Trophoblast cell (in vitro differentiated cells and primary cell): ENCODE data around the gene NF1.
A peak's percentile ranks its signal among the peaks of the same experiment; 100 is the strongest.

Experiments used
- DNase-seq, 2 donors: peaks; one replicate each; pipeline ENCODE4 v3.0.0-alpha.2; 2016
- H2AFZ ChIP-seq: 2 replicates; pipeline ENCODE4 v1.6.1; 2013; ENCODE audit warnings: low read length, moderate library complexity, mild to moderate bottlenecking; ENCODE audit not compliant: insufficient read depth, poor library complexity
- H2AK5ac ChIP-seq: 2 replicates; pipeline ENCODE4 v1.6.1; 2013; ENCODE audit warnings: mild to moderate bottlenecking, low read length
- H2BK120ac ChIP-seq: 2 replicates; pipeline ENCODE4 v1.6.1; 2013; ENCODE audit warnings: low read length, mild to moderate bottlenecking, moderate library complexity; ENCODE audit not compliant: insufficient read depth, poor library complexity
- H2BK12ac ChIP-seq: 2 replicates; pipeline ENCODE4 v1.6.1; 2013; ENCODE audit warnings: mild to moderate bottlenecking, low read length, moderate library complexity
- H2BK5ac ChIP-seq: 2 replicates; pipeline ENCODE4 v1.6.1; 2013; ENCODE audit warnings: low read length, low read depth, moderate library complexity, mild to moderate bottlenecking; ENCODE audit not compliant: poor library complexity
- H3K14ac ChIP-seq: 2 replicates; pipeline ENCODE4 v1.6.1; 2013; ENCODE audit warnings: mild to moderate bottlenecking, low read length
- H3K18ac ChIP-seq: 2 replicates; pipeline ENCODE4 v1.6.1; 2013; ENCODE audit warnings: mild to moderate bottlenecking, low read length
- H3K23ac ChIP-seq: 2 replicates; pipeline ENCODE4 v1.6.1; 2013; ENCODE audit warnings: low read length
- H3K27ac ChIP-seq: 2 replicates; pipeline ENCODE4 v1.5.1; 2013; ENCODE audit warnings: low read depth, mild to moderate bottlenecking, inconsistent platforms, low read length, moderate library complexity
- H3K27me3 ChIP-seq: 2 replicates; pipeline ENCODE4 v1.6.1; 2013; ENCODE audit warnings: inconsistent platforms, mild to moderate bottlenecking, low read length, moderate library complexity; ENCODE audit not compliant: insufficient read depth
- H3K36me3 ChIP-seq, 2 experiments: 1 replicate in 1 of 2; 2 replicates in 1 of 2; pipeline ENCODE4 v1.6.1; 2013; ENCODE audit warnings: low read length in 2 of 2, mild to moderate bottlenecking in 2 of 2, moderate library complexity in 1 of 2; ENCODE audit not compliant: insufficient read depth in 2 of 2, control insufficient read depth in 1 of 2
- H3K4ac ChIP-seq: 2 replicates; pipeline ENCODE4 v1.6.1; 2013; ENCODE audit warnings: low read depth, mild to moderate bottlenecking, low read length, moderate library complexity
- H3K4me1 ChIP-seq, 2 experiments: 1 replicate in 1 of 2; 2 replicates in 1 of 2; pipeline ENCODE4 v1.6.1; 2013; ENCODE audit warnings: low read length in 2 of 2, mild to moderate bottlenecking in 2 of 2, moderate library complexity in 1 of 2; ENCODE audit not compliant: insufficient read depth in 2 of 2, control insufficient read depth in 1 of 2
- H3K4me2 ChIP-seq: 2 replicates; pipeline ENCODE4 v1.6.1; 2013; ENCODE audit warnings: inconsistent platforms, mild to moderate bottlenecking, low read length, moderate library complexity
- H3K4me3 ChIP-seq: 2 replicates; pipeline ENCODE4 v1.5.1; 2013; ENCODE audit warnings: mild to moderate bottlenecking, low read depth, low read length, inconsistent platforms
- H3K79me1 ChIP-seq: one replicate; pipeline ENCODE4 v1.6.1; 2013; ENCODE audit warnings: low read length
- H3K79me2 ChIP-seq: 2 replicates; pipeline ENCODE4 v1.6.1; 2013; ENCODE audit warnings: low read length, mild to moderate bottlenecking; ENCODE audit not compliant: control insufficient read depth, insufficient read depth, poor library complexity
- H3K9ac ChIP-seq: 2 replicates; pipeline ENCODE4 v1.6.1; 2013; ENCODE audit warnings: mild to moderate bottlenecking, low read length
- H3K9me3 ChIP-seq: 2 replicates; pipeline ENCODE4 v1.6.1; 2013; ENCODE audit warnings: low read depth, mild to moderate bottlenecking, control low read depth, inconsistent platforms, low read length; ENCODE audit not compliant: insufficient read depth
- H4K12ac ChIP-seq: 2 replicates; pipeline ENCODE4 v1.6.1; 2013; ENCODE audit warnings: low read depth, mild to moderate bottlenecking, low read length, moderate library complexity
- H4K8ac ChIP-seq: 2 replicates; pipeline ENCODE4 v1.6.1; 2013; ENCODE audit warnings: low read depth, mild to moderate bottlenecking, low read length, moderate library complexity
- H4K91ac ChIP-seq: one replicate; pipeline ENCODE4 v1.6.1; 2013; ENCODE audit warnings: low read depth, mild to moderate bottlenecking, low read length, moderate library complexity
- WGBS: extraction: QIAGEN DNeasy Blood & Tissue Kit; methylation state at CpG from one replicate; pipeline ENCODE4 v1.1.7; 2013; ENCODE audit warnings: missing lambda C conversion rate; ENCODE audit not compliant: insufficient read length, insufficient coverage; ENCODE audit errors: extremely low coverage; 5-methylcytosine and 5-hydroxymethylcytosine counted together

NF1 gene

DNA sequence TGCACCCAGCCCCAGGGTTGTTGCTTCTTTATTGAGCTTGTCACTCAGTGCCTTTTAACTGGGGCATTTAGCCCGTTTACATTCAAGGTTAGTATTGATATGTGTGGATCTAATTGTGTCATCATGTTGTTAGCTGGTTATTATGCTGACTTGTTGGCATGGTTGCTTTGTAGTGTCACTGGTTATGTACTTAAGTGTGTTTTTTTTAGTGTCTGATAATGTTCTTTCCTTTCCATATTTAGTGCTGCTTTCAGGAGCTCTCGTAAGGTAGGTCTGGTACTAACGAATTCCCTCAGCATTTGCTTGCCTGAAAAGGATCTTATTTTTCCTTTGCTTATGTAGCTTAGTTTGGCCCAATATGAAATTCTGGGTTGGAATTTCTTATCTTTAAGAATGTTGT is 33.5 kb downstream of the NF1 start:
- WGBS: no CpG with 5 or more reads among the region's 3 CpGs

DNA sequence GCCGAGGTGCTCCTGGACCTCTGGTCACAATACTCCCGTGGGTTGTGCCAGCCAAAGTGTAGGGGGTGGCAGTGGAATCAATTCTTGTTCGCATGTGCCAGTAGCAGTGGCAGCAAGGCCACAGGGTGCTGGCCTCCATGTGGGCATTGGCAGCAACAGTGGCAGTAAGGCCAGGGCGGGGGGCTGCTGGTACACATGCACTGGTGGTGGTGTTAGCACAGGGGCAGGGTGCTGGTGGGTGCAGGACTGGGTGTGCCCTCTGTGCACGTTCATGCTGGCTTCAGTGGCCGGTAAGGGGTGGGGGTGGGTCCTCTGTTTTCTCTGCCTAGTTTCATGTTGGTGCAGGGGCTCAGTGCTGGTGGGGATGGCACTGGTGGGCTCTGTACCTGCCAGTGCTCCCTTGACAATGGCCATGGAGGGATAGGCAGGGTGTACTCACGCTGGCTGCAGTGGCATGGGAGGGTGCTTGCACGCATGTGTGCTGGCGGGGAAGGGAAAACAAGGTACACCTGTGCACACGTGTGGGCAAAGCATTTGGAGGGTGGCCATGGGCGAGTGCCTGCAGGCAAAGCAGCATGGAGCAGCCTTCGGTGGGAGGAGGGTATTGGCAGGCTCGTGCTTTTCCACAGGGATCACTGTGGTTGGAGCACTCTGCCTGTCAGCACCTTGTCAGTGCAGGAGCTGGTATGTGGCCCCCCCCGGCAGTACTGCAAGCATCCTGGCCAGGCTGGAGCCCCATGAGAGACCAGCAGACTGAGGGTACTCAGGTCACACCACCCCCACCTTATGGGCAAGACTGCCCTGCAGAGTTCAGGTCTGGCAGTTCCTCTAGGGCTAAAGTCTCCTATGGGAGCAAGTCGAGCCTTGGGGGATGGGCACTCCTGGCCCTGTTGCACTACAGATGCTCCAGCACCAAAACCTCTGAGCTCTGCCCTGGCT is 35.8 kb downstream of the NF1 start:
- no peak overlapping the region for H3K27ac ChIP-seq
- no peak for DNase-seq

More for the DNA sequence above, 33.5 kb downstream of the NF1 start:
- no peak overlapping the region for H2BK12ac ChIP-seq
- no peaks in the 10 kb centered on the region for H3K9me3 ChIP-seq
- no peak overlapping the region for H2AFZ ChIP-seq
- H3K79me2 ChIP-seq: peaks cover 9% of the 10 kb centered on the region
- no peak overlapping the region for H2AK5ac ChIP-seq
- H3K4ac ChIP-seq: no peak overlapping the region
- H2BK5ac ChIP-seq: no peak overlapping the region
- H4K91ac ChIP-seq: no peak overlapping the region
- H3K36me3 ChIP-seq: peaks cover 0 to 6% of the 10 kb centered on the region in 2 experiments
- H3K4me1 ChIP-seq: peaks cover 4 to 12% of the 10 kb centered on the region in 2 experiments
- no peak overlapping the region for H3K4me3 ChIP-seq
- no peaks in the 10 kb centered on the region for H3K79me1 ChIP-seq
- H3K14ac ChIP-seq: no peak overlapping the region
- no peak overlapping the region for H2BK120ac ChIP-seq
- H4K8ac ChIP-seq: no peak overlapping the region
- no peak overlapping the region for H3K9ac ChIP-seq
- H3K27ac ChIP-seq: no peak overlapping the region
- H3K4me2 ChIP-seq: no peak overlapping the region
- H3K27me3 ChIP-seq: no peaks in the 10 kb centered on the region
- no peak overlapping the region for H3K23ac ChIP-seq
- H3K18ac ChIP-seq: no peak overlapping the region
- no peak overlapping the region for H4K12ac ChIP-seq
- DNase-seq: no peak

DNA sequence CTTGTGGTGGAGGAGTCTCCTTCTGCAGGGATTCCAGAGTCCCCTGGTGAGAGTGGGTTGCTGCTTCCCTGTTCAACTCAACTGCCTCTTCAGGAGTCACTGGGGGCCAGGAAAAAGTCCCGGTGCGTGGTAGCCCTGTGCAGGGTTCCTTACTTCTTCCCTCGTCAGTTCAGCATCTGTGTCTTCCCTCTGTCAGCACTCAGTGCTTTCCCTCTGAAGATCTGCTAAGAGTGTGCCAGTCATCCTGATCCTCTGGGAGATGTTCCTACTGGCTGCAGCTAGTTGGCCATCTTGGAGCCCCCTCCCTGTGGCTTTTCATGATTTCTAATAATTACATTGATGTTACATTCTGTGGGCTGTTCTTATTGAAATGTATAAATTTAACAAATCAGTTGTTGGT is 36.5 kb downstream of the NF1 start:
- Histone ChIP-seq H3K9ac (no peak overlapping the region), H4K12ac (no peak overlapping the region), H3K36me3 (peaks cover 0 to 6% of the 10 kb centered on the region in 2 experiments), H3K27ac (no peak overlapping the region), H3K4me2 (no peak overlapping the region), H3K4me3 (no peak overlapping the region), H3K79me2 (peaks cover 9% of the 10 kb centered on the region), H2BK120ac (no peak overlapping the region), H3K14ac (no peak overlapping the region), H3K9me3 (no peaks in the 10 kb centered on the region), H3K23ac (no peak overlapping the region), H3K4me1 (peaks cover 4 to 12% of the 10 kb centered on the region in 2 experiments), H3K79me1 (no peaks in the 10 kb centered on the region), H3K4ac (peak overlapping the region; percentile 47), H3K18ac (peak overlapping the region; percentile 23), H2AK5ac (no peak overlapping the region), H2BK12ac (no peak overlapping the region), H2AFZ (no peak overlapping the region), H2BK5ac (no peak overlapping the region), H3K27me3 (no peaks in the 10 kb centered on the region), H4K8ac (no peak overlapping the region), H4K91ac (no peak overlapping the region)
- no CpG with 5 or more reads among the region's 3 CpGs for WGBS
- DNase-seq: no peak

More for the DNA sequence above, 35.8 kb downstream of the NF1 start:
- peaks cover 0 to 6% of the 10 kb centered on the region in 2 experiments for H3K36me3 ChIP-seq
- no peaks in the 10 kb centered on the region for H3K79me1 ChIP-seq
- no peak overlapping the region for H2BK5ac ChIP-seq
- no peak overlapping the region for H3K14ac ChIP-seq
- H3K9me3 ChIP-seq: no peaks in the 10 kb centered on the region
- no peak overlapping the region for H3K23ac ChIP-seq
- peaks cover 4 to 12% of the 10 kb centered on the region in 2 experiments for H3K4me1 ChIP-seq
- H2AFZ ChIP-seq: peak overlapping the region; percentile 3
- WGBS: no CpG with 5 or more reads among the region's 15 CpGs
- H3K4ac ChIP-seq: peak overlapping the region; percentile 80
- peak overlapping the region; percentile 36 for H3K9ac ChIP-seq
- no peak overlapping the region for H4K8ac ChIP-seq
- H3K27me3 ChIP-seq: no peaks in the 10 kb centered on the region
- H3K4me3 ChIP-seq: no peak overlapping the region
- H3K18ac ChIP-seq: peak overlapping the region; percentile 83
- H3K79me2 ChIP-seq: peaks cover 9% of the 10 kb centered on the region
- H2BK12ac ChIP-seq: no peak overlapping the region
- H4K12ac ChIP-seq: no peak overlapping the region
- no peak overlapping the region for H4K91ac ChIP-seq
- H3K4me2 ChIP-seq: no peak overlapping the region
- no peak overlapping the region for H2BK120ac ChIP-seq
- H2AK5ac ChIP-seq: no peak overlapping the region

DNA sequence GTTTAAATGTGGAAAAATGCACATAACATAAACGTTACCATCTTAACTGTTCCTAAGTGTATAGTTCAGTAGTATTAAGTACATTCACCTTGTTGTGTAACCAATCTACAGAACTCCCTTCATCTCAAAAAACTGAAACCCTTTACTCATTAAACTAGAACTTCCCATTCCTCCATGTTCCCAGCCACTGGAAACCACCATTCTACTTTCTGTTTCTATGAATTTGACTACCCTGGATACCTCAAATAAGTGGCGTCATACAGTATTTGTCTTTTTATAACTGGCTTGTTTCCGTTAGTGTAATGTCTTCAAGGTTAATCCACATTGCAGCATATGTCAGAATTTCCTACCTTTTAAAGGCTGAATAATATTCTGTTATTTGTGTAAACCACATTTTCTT is 38.2 kb downstream of the NF1 start:
- Histone ChIP-seq H3K14ac (no peak overlapping the region), H3K36me3 (peaks cover 0 to 6% of the 10 kb centered on the region in 2 experiments), H3K18ac (no peak overlapping the region), H3K4me3 (no peak overlapping the region), H3K27me3 (no peaks in the 10 kb centered on the region), H2BK5ac (no peak overlapping the region), H3K4me1 (peaks cover 4 to 12% of the 10 kb centered on the region in 2 experiments), H2AFZ (no peak overlapping the region), H4K91ac (no peak overlapping the region), H3K4ac (no peak overlapping the region), H2BK120ac (no peak overlapping the region), H3K4me2 (no peak overlapping the region), H2BK12ac (no peak overlapping the region), H2AK5ac (no peak overlapping the region), H4K8ac (no peak overlapping the region), H3K79me2 (peaks cover 9% of the 10 kb centered on the region), H3K27ac (no peak overlapping the region), H3K9me3 (no peaks in the 10 kb centered on the region), H3K79me1 (no peaks in the 10 kb centered on the region), H4K12ac (no peak overlapping the region), H3K9ac (no peak overlapping the region), H3K23ac (no peak overlapping the region)
- WGBS: no CpG with 5 or more reads among the region's 3 CpGs
- DNase-seq: no peak
